ENCODE results near the gene NELFCD. TPM values are rescaled to one million over a fixed set of nuclear protein-coding genes. Genes with fewer than 3 reads are reported as not detected.

Gene NELFCD
- polyA plus RNA-seq, 1 of the 3 experiments (the other 2 are of a cell fraction): 90.0 TPM

GRCh38 chr20:58950603-58951002 lies 30.5 kb upstream of the NELFCD start (continued):
- TF ChIP-seq USF1 (IDR thresholded peaks at IDR 0.05; ENCODE audit: borderline replicate concordance, low read depth) (no peak), USF2 (IDR thresholded peaks at IDR 0.05; ENCODE audit: borderline replicate concordance, low read depth, low read length) (no peak)

DNA sequence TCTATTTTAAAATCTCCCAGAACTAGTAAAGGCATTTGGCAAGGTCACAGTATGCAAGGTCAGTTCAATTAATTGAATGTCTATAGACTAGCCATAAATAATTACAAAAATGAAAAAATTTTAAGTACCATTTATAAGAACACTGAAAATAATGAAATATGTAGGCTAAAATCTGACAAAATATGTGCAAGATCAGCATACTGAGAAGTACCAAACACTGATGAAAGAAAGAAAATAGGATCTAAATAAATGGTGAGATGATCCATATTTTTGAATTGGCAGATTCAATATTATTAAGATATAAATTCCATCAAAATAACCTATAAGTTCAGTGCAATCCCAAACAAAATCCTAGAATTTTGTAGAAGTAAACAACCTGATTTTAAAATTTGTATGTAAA lies 28.0 kb upstream of the NELFCD start:
- Histone ChIP-seq H2AFZ (ENCODE audit: low read depth) (no peak overlapping the region), H3K4me3 (ENCODE audit: low read depth in 2 of 2, low read length in 1 of 2) (no peak overlapping the region), H3K27ac (ENCODE audit: low read depth in 2 of 2, low read length in 1 of 2) (no peak overlapping the region), H3K9ac (no peak overlapping the region), H3F3A (replicated peaks; ENCODE audit: insufficient read depth) (no peaks in the 10 kb centered on the region), H3K27me3 (ENCODE audit: insufficient read depth) (no peaks in the 10 kb centered on the region), H3K79me2 (ENCODE audit: insufficient read depth) (no peaks in the 10 kb centered on the region), H3K4me1 (ENCODE audit: control insufficient read depth in 1 of 2, insufficient read depth in 2 of 2, low read depth in 1 of 2, low read length in 1 of 2) (no peaks in the 10 kb centered on the region), H3K9me3 (no peaks in the 10 kb centered on the region), H3K4me2 (no peak overlapping the region), H3K36me3 (replicated peaks in 1 of 2; ENCODE audit: control insufficient read depth in 1 of 2, insufficient read depth in 2 of 2, low read length in 1 of 2) (no peaks in the 10 kb centered on the region), H4K20me1 (ENCODE audit: insufficient read depth) (no peaks in the 10 kb centered on the region), H3K9me2 (no peaks in the 10 kb centered on the region)
- ChIA-PET CTCF (no interaction called here), POLR2A (no interaction called here)
- DNase-seq: no peak
- TF ChIP-seq NRF1 (IDR thresholded peaks at IDR 0.05; ENCODE audit: low read depth, low read length) (no peak), PBX3 (IDR thresholded peaks at IDR 0.05) (no peak), JUND (IDR thresholded peaks at IDR 0.05) (no peak), USF1 (IDR thresholded peaks at IDR 0.05; ENCODE audit: borderline replicate concordance, low read depth) (no peak), RCOR1 (IDR thresholded peaks at IDR 0.05; ENCODE audit: low read length) (no peak), SIN3A (IDR thresholded peaks at IDR 0.05; ENCODE audit: borderline replicate concordance, low read depth, low read length) (no peak), EZH2phosphoT487 (IDR thresholded peaks at IDR 0.05; ENCODE audit: borderline replicate concordance, low read depth) (no peak), GABPA (IDR thresholded peaks at IDR 0.05; ENCODE audit: low read depth) (no peak), USF2 (IDR thresholded peaks at IDR 0.05; ENCODE audit: borderline replicate concordance, low read depth, low read length) (no peak), CHD2 (IDR thresholded peaks at IDR 0.05; ENCODE audit: low read length, partially characterized antibody) (no peak), YY1 (IDR thresholded peaks at IDR 0.05; ENCODE audit: low read depth) (no peak), CTCF (IDR thresholded peaks at IDR 0.05) (no peak), TAF1 (IDR thresholded peaks at IDR 0.05; ENCODE audit: borderline replicate concordance, low read depth, low read length) (no peak), FOXM1 (IDR thresholded peaks at IDR 0.05; ENCODE audit: low read depth) (no peak), RAD21 (IDR thresholded peaks at IDR 0.05; ENCODE audit: low read length) (no peak), MEF2A (IDR thresholded peaks at IDR 0.05; ENCODE audit: borderline replicate concordance, low read depth) (no peak), GATA2 (CRISPR knock-in tag; IDR thresholded peaks at IDR 0.05) (no peak), TCF12 (IDR thresholded peaks at IDR 0.05) (no peak)
- TF ChIP-seq, protein P1, sequence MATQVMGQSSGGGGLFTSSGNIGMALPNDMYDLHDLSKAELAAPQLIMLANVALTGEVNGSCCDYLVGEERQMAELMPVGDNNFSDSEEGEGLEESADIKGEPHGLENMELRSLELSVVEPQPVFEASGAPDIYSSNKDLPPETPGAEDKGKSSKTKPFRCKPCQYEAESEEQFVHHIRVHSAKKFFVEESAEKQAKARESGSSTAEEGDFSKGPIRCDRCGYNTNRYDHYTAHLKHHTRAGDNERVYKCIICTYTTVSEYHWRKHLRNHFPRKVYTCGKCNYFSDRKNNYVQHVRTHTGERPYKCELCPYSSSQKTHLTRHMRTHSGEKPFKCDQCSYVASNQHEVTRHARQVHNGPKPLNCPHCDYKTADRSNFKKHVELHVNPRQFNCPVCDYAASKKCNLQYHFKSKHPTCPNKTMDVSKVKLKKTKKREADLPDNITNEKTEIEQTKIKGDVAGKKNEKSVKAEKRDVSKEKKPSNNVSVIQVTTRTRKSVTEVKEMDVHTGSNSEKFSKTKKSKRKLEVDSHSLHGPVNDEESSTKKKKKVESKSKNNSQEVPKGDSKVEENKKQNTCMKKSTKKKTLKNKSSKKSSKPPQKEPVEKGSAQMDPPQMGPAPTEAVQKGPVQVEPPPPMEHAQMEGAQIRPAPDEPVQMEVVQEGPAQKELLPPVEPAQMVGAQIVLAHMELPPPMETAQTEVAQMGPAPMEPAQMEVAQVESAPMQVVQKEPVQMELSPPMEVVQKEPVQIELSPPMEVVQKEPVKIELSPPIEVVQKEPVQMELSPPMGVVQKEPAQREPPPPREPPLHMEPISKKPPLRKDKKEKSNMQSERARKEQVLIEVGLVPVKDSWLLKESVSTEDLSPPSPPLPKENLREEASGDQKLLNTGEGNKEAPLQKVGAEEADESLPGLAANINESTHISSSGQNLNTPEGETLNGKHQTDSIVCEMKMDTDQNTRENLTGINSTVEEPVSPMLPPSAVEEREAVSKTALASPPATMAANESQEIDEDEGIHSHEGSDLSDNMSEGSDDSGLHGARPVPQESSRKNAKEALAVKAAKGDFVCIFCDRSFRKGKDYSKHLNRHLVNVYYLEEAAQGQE (IDR thresholded peaks at IDR 0.05; ENCODE audit: low read depth, low read length): no peak

Measured in SK-N-SH (cell line).